Glutamatergic neuron (in vitro differentiated cells): ENCODE measurements around the gene SGSH. TPM values are rescaled to one million over a fixed set of nuclear protein-coding genes. Genes with fewer than 3 reads are reported as not detected.

Source experiments
- DNase-seq: peaks from one replicate; pipeline ENCODE4 v3.0.0; 2022
- H3K27ac Mint-ChIP-seq: one replicate; pipeline ENCODE4 v1.8.0; 2020; ENCODE audit warnings: mild to moderate bottlenecking, mixed read lengths, inconsistent platforms; ENCODE audit not compliant: unreplicated experiment
- H3K27me3 Mint-ChIP-seq: one replicate; pipeline ENCODE4 v1.8.0; 2020; ENCODE audit warnings: mild to moderate bottlenecking, moderate library complexity, mixed read lengths, inconsistent platforms; ENCODE audit not compliant: unreplicated experiment
- H3K36me3 Mint-ChIP-seq: one replicate; pipeline ENCODE4 v1.8.0; 2020; ENCODE audit warnings: mild to moderate bottlenecking, mixed read lengths, inconsistent platforms; ENCODE audit not compliant: unreplicated experiment
- H3K4me1 Mint-ChIP-seq: one replicate; pipeline ENCODE4 v1.8.0; 2020; ENCODE audit warnings: mild to moderate bottlenecking, low read depth, mixed read lengths, inconsistent platforms; ENCODE audit not compliant: unreplicated experiment
- H3K4me3 Mint-ChIP-seq: one replicate; pipeline ENCODE4 v1.8.0; 2020; ENCODE audit warnings: mild to moderate bottlenecking, mixed read lengths, inconsistent platforms; ENCODE audit not compliant: unreplicated experiment
- H3K9me3 Mint-ChIP-seq: one replicate; pipeline ENCODE4 v1.8.0; 2020; ENCODE audit warnings: mild to moderate bottlenecking, moderate library complexity, mixed read lengths, inconsistent platforms; ENCODE audit not compliant: unreplicated experiment
- CTCF ChIP-seq: fragments of 200-600 bp; sonication (generic); IDR thresholded peaks from one replicate; pipeline ENCODE4 v1.5.0; 2021; ENCODE audit not compliant: partially characterized antibody, unreplicated experiment
- total RNA-seq: library from RNA; stranded (reverse); fragmentation: NEBNext Ultra II Directional; extraction: Animal tissue kit (Norgen Biotek cat#: 25700); gene quantifications from one replicate; pipeline ENCODE4 v1.2.1, GENCODE V29; 2021; ENCODE audit not compliant: unreplicated experiment

Gene SGSH
- total RNA-seq, 1 donor from 2014 or later = 17.3 TPM

- H3K4me1 Mint-ChIP-seq = no peaks in the 10 kb centered on the region
- H3K27ac Mint-ChIP-seq = no peak overlapping the region
- TF ChIP-seq CTCF = no peak
- peaks cover 7% of the 10 kb centered on the region for H3K27me3 Mint-ChIP-seq
- DNase-seq = no peak
- no peak overlapping the region for H3K4me3 Mint-ChIP-seq
- H3K9me3 Mint-ChIP-seq = no peaks in the 10 kb centered on the region
- H3K36me3 Mint-ChIP-seq = peaks cover 5% of the 10 kb centered on the region
Measured at GRCh38 chr17:80212962-80213642, 7.0 kb downstream of the SGSH start.

GRCh38 chr17:80212511-80212910, 7.6 kb downstream of the SGSH start:
- DNase-seq = no peak
- Mint-ChIP-seq H3K4me3 (no peak overlapping the region), H3K27ac (no peak overlapping the region), H3K36me3 (peaks cover 5% of the 10 kb centered on the region), H3K9me3 (no peaks in the 10 kb centered on the region), H3K4me1 (no peaks in the 10 kb centered on the region), H3K27me3 (peaks cover 7% of the 10 kb centered on the region)
- TF ChIP-seq CTCF = no peak

GRCh38 chr17:80212109-80212508, 8.0 kb downstream of the SGSH start:
- H3K27ac Mint-ChIP-seq = no peak overlapping the region
- no peak for DNase-seq
- TF ChIP-seq CTCF = no peak
- H3K9me3 Mint-ChIP-seq = no peaks in the 10 kb centered on the region
- H3K4me3 Mint-ChIP-seq = no peak overlapping the region
- H3K36me3 Mint-ChIP-seq = peaks cover 5% of the 10 kb centered on the region
- no peaks in the 10 kb centered on the region for H3K4me1 Mint-ChIP-seq
- peaks cover 4% of the 10 kb centered on the region for H3K27me3 Mint-ChIP-seq

GRCh38 chr17:80210348-80211108, 9.6 kb downstream of the SGSH start:
- Mint-ChIP-seq H3K4me3 (no peak overlapping the region), H3K27ac (no peak overlapping the region), H3K4me1 (no peaks in the 10 kb centered on the region), H3K36me3 (no peaks in the 10 kb centered on the region), H3K9me3 (peaks cover 2% of the 10 kb centered on the region), H3K27me3 (no peaks in the 10 kb centered on the region)
- no peak for DNase-seq
- TF ChIP-seq CTCF = no peak

- no peaks in the 10 kb centered on the region for H3K4me1 Mint-ChIP-seq
- no peak overlapping the region for H3K27ac Mint-ChIP-seq
- no peaks in the 10 kb centered on the region for H3K27me3 Mint-ChIP-seq
- H3K4me3 Mint-ChIP-seq = no peak overlapping the region
- H3K36me3 Mint-ChIP-seq = no peaks in the 10 kb centered on the region
- TF ChIP-seq CTCF = no peak
- H3K9me3 Mint-ChIP-seq = peaks cover 2% of the 10 kb centered on the region
- no peak for DNase-seq
Measured at GRCh38 chr17:80209765-80210164, 10.4 kb downstream of the SGSH start.
